Dedifferentiated amniotic fluid mesenchymal stem cell (primary cell): ENCODE measurements around the gene KLRC3.
A peak's percentile ranks its signal among the peaks of the same experiment; 100 is the strongest.
"Not testable (repeated sequence)": the region's sequence is repeated elsewhere in the genome, so short reads cannot be mapped to it uniquely, and the experiment has no call there.

Experiments used
- DNase-seq: peaks from one replicate; pipeline ENCODE4 v3.0.0-alpha.2; 2016; ENCODE audit errors: extremely low spot score

The KLRC3 gene

DNA sequence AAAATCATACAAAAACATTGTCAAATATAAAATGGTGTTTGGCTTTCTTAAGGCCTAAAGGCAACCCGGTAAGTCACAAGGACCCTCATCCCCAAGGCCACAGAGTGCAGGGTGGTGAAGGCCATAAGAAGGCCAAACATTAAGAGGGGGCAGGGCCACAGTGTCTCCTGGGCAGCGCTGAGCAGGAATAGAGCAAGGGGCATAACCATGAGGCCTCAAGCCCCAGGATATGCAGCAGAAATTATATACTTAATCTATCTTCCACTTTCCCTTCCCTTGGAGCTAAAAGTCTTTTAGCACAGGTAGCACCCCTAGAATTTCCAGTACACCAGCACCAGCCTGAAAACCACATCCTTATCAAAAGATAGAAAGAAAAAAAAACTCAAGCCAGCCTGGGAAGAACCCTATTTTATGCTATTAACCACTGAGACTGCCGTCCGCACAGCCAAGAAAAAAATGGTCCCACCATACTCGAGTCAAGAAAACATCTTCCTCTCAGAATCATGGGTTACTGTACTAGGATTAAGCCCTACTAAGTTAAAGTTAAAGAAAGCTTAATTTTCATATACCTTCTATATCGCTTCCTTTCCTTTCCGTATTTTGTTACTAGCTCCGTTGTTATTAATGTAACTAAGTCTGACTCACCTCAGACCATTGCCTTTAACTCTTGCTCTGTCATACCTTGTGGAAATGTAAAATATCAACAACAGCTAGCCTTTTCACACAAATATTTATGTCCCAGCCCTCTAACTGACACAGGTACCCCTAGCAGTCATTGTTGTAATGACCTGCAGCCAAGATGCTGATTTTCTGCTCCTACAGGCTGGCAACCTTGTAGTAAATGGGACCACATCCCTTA lies 50.6 kb downstream of the KLRC3 start:
- no peak for DNase-seq

- no peak for DNase-seq
Observed at GRCh38 chr12:10368206-10369171, 51.9 kb downstream of the KLRC3 start.

DNA sequence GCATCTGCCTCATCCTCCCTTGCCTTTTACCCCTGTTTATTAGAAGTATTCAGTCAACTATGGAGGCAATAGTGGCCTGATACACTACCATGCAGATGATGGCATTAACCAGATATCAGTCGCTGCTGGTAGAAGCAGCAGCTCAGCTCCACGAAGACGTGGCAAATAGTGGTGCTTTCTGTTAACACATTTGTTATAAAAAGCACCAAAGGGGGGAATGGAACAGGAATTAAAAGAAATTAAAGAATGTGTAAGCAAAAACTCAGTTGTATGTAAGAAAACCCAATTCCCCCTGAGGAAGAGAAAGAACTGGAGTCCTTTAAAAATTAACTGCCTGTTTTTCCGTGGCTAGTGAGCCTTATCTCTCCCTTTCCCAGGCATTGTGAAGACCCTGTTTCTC lies 52.7 kb downstream of the KLRC3 start:
- not testable (repeated sequence) for DNase-seq

GRCh38 chr12:10366875-10367274 lies 53.5 kb downstream of the KLRC3 start:
- DNase-seq: peak; percentile 51

DNA sequence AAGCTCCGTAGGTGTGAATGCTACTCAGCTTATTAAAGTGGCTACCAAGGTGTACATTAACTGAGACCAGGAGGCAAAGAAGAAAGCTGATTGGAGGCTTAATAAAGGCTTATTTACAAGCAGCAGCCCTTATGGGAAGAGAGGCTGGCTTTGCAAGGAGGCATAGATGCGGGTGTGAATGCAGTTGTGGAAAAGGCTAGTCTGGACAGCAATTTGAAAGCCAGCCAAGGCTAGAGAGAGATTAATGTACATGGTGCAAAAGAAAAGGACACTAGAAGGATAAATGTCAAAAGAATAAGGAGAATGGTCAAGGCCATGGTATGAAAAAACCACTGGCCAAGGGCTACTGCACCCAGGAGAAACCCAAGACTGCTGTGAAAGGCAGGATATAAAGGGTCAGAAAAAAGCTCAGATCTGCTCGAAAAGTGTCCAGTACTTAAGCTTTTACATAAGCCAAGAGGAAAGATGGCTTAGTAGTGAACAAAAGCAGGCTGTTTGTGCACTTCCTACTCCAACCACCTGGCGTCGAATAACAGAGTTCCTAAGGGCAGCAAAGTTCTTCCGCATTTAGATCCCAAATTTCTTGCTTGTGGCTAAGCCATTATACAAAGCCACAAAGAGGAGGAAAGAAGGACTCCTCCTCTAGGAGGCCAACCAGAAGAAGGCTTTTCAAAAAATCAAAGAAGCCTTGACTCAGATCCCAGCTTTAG lies 54.5 kb downstream of the KLRC3 start:
- DNase-seq: no peak

GRCh38 chr12:10364815-10365622 lies 55.4 kb downstream of the KLRC3 start:
- peak; percentile 79 for DNase-seq

GRCh38 chr12:10363914-10364814 lies 56.2 kb downstream of the KLRC3 start:
- no peak for DNase-seq

- no peak for DNase-seq
Observed at GRCh38 chr12:10363658-10363913, 56.8 kb downstream of the KLRC3 start.

GRCh38 chr12:10362828-10363657 lies 57.4 kb downstream of the KLRC3 start:
- no peak for DNase-seq

- no peak for DNase-seq
Observed at GRCh38 chr12:10362325-10362724, 58.1 kb downstream of the KLRC3 start.
